K562 (cell line): ENCODE data around the gene BEST2. TPM values are rescaled to one million over a fixed set of nuclear protein-coding genes. Genes with fewer than 3 reads are reported as not detected.
A peak's percentile ranks its signal among the peaks of the same experiment; 100 is the strongest.

ENCODE experiments used
- ATF7 ChIP-seq: fragments of 450-650 bp; IDR thresholded peaks from 2 replicates; pipeline ENCODE4 v1.7.1; 2014; ENCODE audit warnings: mild to moderate bottlenecking, moderate library complexity
- CREM ChIP-seq: IDR thresholded peaks from 2 replicates; pipeline ENCODE4 v1.6.1; 2014; ENCODE audit warnings: antibody characterized with exemption, low read depth
- ELK1 ChIP-seq: sonication (generic); formaldehyde crosslinking; IDR thresholded peaks from 2 replicates; pipeline ENCODE4 v1.8.1; 2022; ENCODE audit warnings: missing genetic modification reagents
- HDAC6 ChIP-seq: IDR thresholded peaks from 2 replicates; pipeline ENCODE4 v1.6.1; 2012; ENCODE audit warnings: low read depth, mild to moderate bottlenecking, control low read depth, inconsistent platforms, low read length, moderate library complexity
- KDM2B ChIP-seq: fragments of 250-450 bp; sonication (Bioruptor Pico); IDR thresholded peaks from 2 replicates; pipeline ENCODE4 v1.8.0; 2021; ENCODE audit warnings: mild to moderate bottlenecking, moderate library complexity
- L3MBTL2 ChIP-seq: fragments of 450-650 bp; IDR thresholded peaks from 2 replicates; pipeline ENCODE4 v1.6.1; 2016; ENCODE audit warnings: mild to moderate bottlenecking, moderate library complexity
- LCOR ChIP-seq: sonication (generic); formaldehyde crosslinking; IDR thresholded peaks from 2 replicates; pipeline ENCODE4 v1.8.0; 2022; ENCODE audit warnings: mild to moderate bottlenecking, missing genetic modification reagents
- LEF1 ChIP-seq: fragments of 450-650 bp; IDR thresholded peaks from 2 replicates; pipeline ENCODE4 v1.6.1; 2016; ENCODE audit warnings: mild to moderate bottlenecking
- MBD2 ChIP-seq: sonication (generic); IDR thresholded peaks from 2 replicates; pipeline ENCODE4 v1.6.1; 2016; ENCODE audit warnings: low read depth, borderline replicate concordance
- PCBP1 ChIP-seq: fragments of 200-400 bp; formaldehyde crosslinking; IDR thresholded peaks from 2 replicates; pipeline ENCODE4 v1.6.1; 2018; ENCODE audit warnings: mild to moderate bottlenecking, low read depth, low read length; ENCODE audit not compliant: poor library complexity, severe bottlenecking
- PTBP1 ChIP-seq: fragments of 200-400 bp; formaldehyde crosslinking; IDR thresholded peaks from 2 replicates; pipeline ENCODE4 v1.6.1; 2017; ENCODE audit warnings: low read depth, low read length
- RBM14 ChIP-seq: fragments of 200-400 bp; formaldehyde crosslinking; IDR thresholded peaks from 2 replicates; pipeline ENCODE4 v1.6.1; 2018; ENCODE audit warnings: low read depth, mild to moderate bottlenecking, low read length, moderate library complexity, borderline replicate concordance; ENCODE audit not compliant: insufficient read depth
- RFX5 ChIP-seq: IDR thresholded peaks from 2 replicates; pipeline ENCODE4 v1.6.1; 2011; ENCODE audit warnings: low read depth, mild to moderate bottlenecking, improper control_type of control experiment, low read length
- SMAD3 ChIP-seq: fragments of 450-650 bp; formaldehyde crosslinking; conservative IDR thresholded peaks from 2 replicates; pipeline ENCODE4 v1.4.0; 2020; ENCODE audit warnings: mild to moderate bottlenecking
- SOX6 ChIP-seq: fragments of 450-650 bp; IDR thresholded peaks from 2 replicates; pipeline ENCODE4 v1.6.1; 2014; ENCODE audit warnings: mild to moderate bottlenecking
- TBL1XR1 ChIP-seq, 2 experiments: IDR thresholded peaks; 2 replicates each; pipeline ENCODE4 v1.6.1; 2012; ENCODE audit warnings: improper control_type of control experiment in 2 of 2, low read length in 2 of 2, mild to moderate bottlenecking in 1 of 2
- TCF3 ChIP-seq: sonication (generic); formaldehyde crosslinking; IDR thresholded peaks from 2 replicates; pipeline ENCODE4 v1.4.0; 2020; ENCODE audit warnings: mild to moderate bottlenecking, missing genetic modification reagents
- U2AF1 ChIP-seq: fragments of 200-400 bp; formaldehyde crosslinking; optimal IDR thresholded peaks from 2 replicates; pipeline ENCODE3; 2017; ENCODE audit warnings: mild to moderate bottlenecking, low read depth, low read length, moderate library complexity
- ZBTB7A ChIP-seq: IDR thresholded peaks from 2 replicates; pipeline ENCODE4 v1.6.1; 2011; ENCODE audit warnings: low read depth, mild to moderate bottlenecking, low read length, moderate library complexity, borderline replicate concordance; ENCODE audit not compliant: control insufficient read depth
- ZNF143 ChIP-seq: sonication (generic); formaldehyde crosslinking; IDR thresholded peaks from 2 replicates; pipeline ENCODE4 v1.9.0; 2022; ENCODE audit warnings: mild to moderate bottlenecking, missing genetic modification reagents
- ZNF282 ChIP-seq: sonication (generic); formaldehyde crosslinking; IDR thresholded peaks from 2 replicates; pipeline ENCODE4 v1.8.1; 2023; ENCODE audit warnings: missing genetic modification reagents
- polyA plus RNA-seq, 8 experiments: library from polyadenylated mRNA; depleted of rRNA in 4 of 8; stranded (reverse) in 5 of 8; unstranded in 3 of 8; fragments of >200 nt; fragmentation: Nextera tagmentation in 2 of 8; fragmentation: Illumina TruSeq in 1 of 8; extraction: Ambion mirVana in 2 of 8; extraction: Trizol in 1 of 8; gene quantifications; 2 replicates each; pipeline versions ENCODE4 v1.2.1 to v1.2.3, GENCODE V29; 2011 to 2014; ENCODE audit warnings: inconsistent platforms in 1 of 8, missing spikeins in 1 of 8
- total RNA-seq, 7 experiments: library from RNA; depleted of rRNA in 6 of 7; stranded (reverse); fragments of >200 nt in 6 of 7; fragmentation: Illumina TruSeq in 2 of 7; extraction: Trizol in 2 of 7; gene quantifications; 2 replicates each; pipeline versions ENCODE4 v1.2.1 to v1.2.3, GENCODE V29; 2011 to 2021; ENCODE audit warnings: low replicate concordance in 1 of 7
- TF ChIP-seq, protein P1 (sequence below), 2 experiments: IDR thresholded peaks; 2 replicates each; pipeline ENCODE4 v1.6.1; 2011; ENCODE audit warnings: borderline replicate concordance in 1 of 2, control low read depth in 1 of 2, low read depth in 1 of 2, low read length in 1 of 2, mild to moderate bottlenecking in 1 of 2, mixed read lengths in 1 of 2, moderate library complexity in 1 of 2; ENCODE audit not compliant: insufficient read depth in 1 of 2, insufficient read length in 1 of 2, poor library complexity in 1 of 2, severe bottlenecking in 1 of 2; ENCODE audit errors: extremely low read depth in 1 of 2
- TF ChIP-seq, protein P2 (sequence below): fragments of 450-650 bp; formaldehyde crosslinking; IDR thresholded peaks from 2 replicates; pipeline ENCODE4 v1.4.0; 2020; ENCODE audit warnings: mild to moderate bottlenecking

BEST2 gene
- total and polyA plus RNA-seq, 9 of the 15 experiments (the other 6 are each of a cell fraction or from before 2014, with no cell fraction given) = not detected

DNA sequence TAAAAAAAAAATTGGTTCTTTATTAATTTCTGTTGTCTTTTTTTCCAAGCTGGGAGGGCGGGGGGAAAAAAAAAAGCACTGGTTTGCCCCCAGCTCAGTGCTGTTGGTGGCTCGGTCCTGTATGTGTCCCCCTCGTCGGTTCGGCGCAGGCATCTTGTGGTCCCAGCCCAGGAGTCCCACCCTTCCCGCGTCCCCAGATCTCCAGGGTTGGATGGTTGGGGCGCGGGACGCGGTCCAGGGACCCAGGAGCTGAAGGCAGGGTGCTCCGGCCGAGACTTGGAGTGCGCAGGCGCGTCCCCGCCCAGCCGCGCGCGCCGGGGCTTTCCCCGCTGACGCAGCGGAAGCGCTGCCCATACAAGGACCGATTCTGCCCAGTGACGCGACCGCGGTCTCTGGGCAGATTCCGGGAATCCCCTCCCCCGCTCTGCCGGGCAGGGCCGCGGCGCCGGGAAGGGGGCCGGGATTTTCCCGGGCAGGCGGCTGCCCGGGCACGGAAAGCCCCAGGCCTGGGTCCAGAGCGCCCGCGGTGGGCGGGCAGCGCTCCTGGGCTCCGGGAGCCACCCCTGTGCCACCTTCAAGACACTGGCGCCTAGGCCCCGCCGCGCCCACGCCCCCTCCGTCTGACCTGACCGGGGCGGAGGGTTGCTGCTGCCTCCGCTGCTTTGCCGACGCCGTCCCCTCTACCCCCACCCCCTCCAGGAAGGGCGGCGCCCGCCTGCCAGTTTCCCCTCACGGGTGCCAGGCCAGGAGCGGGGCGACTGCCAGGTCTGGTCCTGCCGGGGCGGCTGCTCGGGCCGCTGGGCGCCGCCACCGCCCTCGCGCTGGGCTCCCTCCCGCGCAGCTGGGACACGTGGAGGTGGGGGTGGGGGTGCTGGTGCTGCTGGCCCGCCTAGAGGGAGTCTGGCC lies 42.0 kb downstream of the BEST2 start (continued):
- peak; percentile 100 for TF ChIP-seq ELK1 (CRISPR knock-in tag)
- 0 out of 2 replicates have a peak, but pooled peaks have one; percentile 32 for TF ChIP-seq SMAD3 (CRISPR knock-in tag)
- TF ChIP-seq CREM = peak; percentile 93
- peak; percentile 85; the same call in 1 of the 2 replicates for TF ChIP-seq PTBP1
- no peak for TF ChIP-seq LEF1
- peak; percentile 23; the same call in 1 of the 2 replicates for TF ChIP-seq ZBTB7A
- TF ChIP-seq SOX6 = 0 out of 2 replicates have a peak, but pooled peaks have one; percentile 8
- TF ChIP-seq ZNF282 = no peak; the same call in 1 of the 2 replicates
- peak in 1 of 2 experiments; percentile 17; a peak in 2 of 4 replicates for TF ChIP-seq TBL1XR1 (IDR thresholded peaks at IDR 0.05; ENCODE audit: low read length in 2 of 2)
- TF ChIP-seq ZNF143 (CRISPR knock-in tag) = no peak
- peak; percentile 78 for TF ChIP-seq U2AF1
- TF ChIP-seq, protein P1, sequence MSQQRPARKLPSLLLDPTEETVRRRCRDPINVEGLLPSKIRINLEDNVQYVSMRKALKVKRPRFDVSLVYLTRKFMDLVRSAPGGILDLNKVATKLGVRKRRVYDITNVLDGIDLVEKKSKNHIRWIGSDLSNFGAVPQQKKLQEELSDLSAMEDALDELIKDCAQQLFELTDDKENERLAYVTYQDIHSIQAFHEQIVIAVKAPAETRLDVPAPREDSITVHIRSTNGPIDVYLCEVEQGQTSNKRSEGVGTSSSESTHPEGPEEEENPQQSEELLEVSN (IDR thresholded peaks at IDR 0.05; ENCODE audit: borderline replicate concordance in 1 of 2, extremely low read depth in 1 of 2, insufficient read depth in 1 of 2, insufficient read length in 1 of 2, low read depth in 1 of 2, low read length in 1 of 2, poor library complexity in 1 of 2, severe bottlenecking in 1 of 2) = peak; percentile 92 to 99
- peak; percentile 66; the same call in 1 of the 2 replicates for TF ChIP-seq ATF7
- TF ChIP-seq LCOR = peak; percentile 63
- 0 out of 2 replicates have a peak, but pooled peaks have one; percentile 57 for TF ChIP-seq MBD2
- peak; percentile 13; the same call in 1 of the 2 replicates for TF ChIP-seq TCF3 (CRISPR knock-in tag)
- peak; percentile 29; the same call in 1 of the 2 replicates for TF ChIP-seq RBM14
- TF ChIP-seq, protein P2, sequence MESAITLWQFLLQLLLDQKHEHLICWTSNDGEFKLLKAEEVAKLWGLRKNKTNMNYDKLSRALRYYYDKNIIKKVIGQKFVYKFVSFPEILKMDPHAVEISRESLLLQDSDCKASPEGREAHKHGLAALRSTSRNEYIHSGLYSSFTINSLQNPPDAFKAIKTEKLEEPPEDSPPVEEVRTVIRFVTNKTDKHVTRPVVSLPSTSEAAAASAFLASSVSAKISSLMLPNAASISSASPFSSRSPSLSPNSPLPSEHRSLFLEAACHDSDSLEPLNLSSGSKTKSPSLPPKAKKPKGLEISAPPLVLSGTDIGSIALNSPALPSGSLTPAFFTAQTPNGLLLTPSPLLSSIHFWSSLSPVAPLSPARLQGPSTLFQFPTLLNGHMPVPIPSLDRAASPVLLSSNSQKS (CRISPR knock-in tag) = 0 out of 2 replicates have a peak, but pooled peaks have one; percentile 52
- TF ChIP-seq PCBP1 = peak; percentile 94
- peak; percentile 93 for TF ChIP-seq L3MBTL2
- TF ChIP-seq HDAC6 = no peak
- TF ChIP-seq RFX5 = peak; percentile 86
- no peak for TF ChIP-seq KDM2B
- TF ChIP-seq, all 486 proteins: peak for 114
